Renal cortex interstitium (tissue), 11 donors: Measurements from ENCODE around the gene KCNRG. TPM values are rescaled to one million over a fixed set of nuclear protein-coding genes. Genes with fewer than 3 reads are reported as not detected.

ENCODE experiments used
- DNase-seq, 11 donors: peaks; one replicate each; pipeline ENCODE4 v3.0.0-alpha.2; 2013; ENCODE audit warnings: low read depth in 9 of 11, low spot score in 4 of 11; ENCODE audit errors: extremely low read depth in 1 of 11
- polyA plus RNA-seq, 3 donors: library from polyadenylated mRNA; unstranded; fragments of 120-200 nt; gene quantifications; one replicate each; pipeline ENCODE4 v1.2.1, GENCODE V29; 2013; ENCODE audit not compliant: insufficient read length in 3 of 3

The KCNRG gene
- polyA plus RNA-seq, 3 donors, result 1.1 to 2.3 (median 1.6) TPM

DNA sequence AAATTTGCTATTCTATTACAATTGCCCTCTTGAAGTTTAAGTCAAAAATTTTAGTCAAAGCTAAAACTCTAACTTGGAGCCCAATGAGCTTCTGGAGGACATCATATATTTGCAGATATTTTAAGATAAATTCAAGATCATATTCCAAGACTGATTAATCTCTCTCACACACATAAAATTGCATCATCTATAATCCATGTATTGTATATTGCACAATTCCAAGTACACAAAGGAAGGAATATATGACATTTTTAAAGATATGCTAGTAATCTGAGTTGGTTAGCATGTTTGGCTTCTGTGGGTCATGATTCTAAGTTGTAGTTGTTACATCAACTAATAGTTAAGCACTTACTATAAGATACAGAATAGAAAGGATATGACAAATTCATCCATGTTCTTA, 53.3 kb downstream of the KCNRG start:
- DNase-seq, result no peak

DNA sequence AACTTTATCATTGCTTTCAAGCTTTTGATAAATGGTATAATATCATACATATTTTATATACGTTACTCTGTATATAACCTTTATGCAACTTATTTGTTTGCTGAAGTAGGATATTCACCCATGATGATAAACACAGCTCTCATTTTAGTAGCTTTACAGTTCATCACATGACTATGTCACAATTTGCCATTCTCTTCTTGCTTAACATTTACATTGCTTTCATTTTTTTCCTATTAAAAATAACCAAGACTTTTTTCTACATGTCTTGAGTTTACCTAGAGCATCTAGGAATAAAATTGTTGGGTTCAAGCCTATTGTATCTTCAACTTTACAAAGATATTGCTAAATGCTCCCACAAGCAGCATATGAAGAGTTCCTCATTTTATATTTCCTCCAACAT, 54.0 kb downstream of the KCNRG start:
- no peak for DNase-seq

DNA sequence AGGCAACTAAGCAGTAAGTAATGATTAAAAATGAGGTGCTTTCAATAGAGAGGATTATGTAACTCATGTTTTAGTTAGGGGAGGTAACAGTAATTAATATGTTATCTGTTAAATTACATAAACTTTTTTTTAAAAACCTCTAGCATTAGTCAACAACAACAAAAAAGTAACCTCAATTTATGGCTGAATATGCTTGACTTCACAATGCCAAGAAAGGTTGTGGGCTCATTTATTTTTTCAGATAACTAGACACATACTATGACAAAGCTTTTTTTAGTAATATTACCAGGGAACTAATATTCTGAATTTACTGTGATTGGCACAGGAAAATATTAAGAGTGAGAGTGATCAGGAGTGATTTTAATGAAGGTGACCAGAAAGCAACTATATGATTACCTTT, 54.9 kb downstream of the KCNRG start:
- DNase-seq, result no peak

Other genes with a start within 250 kb of the KCNRG start
- 10 to 100 TPM; 29.3 to 42.2 (median 33.9) TPM for gene KPNA3, start 222.8 kb upstream of the KCNRG start, polyA plus RNA-seq
- 10 to 100 TPM; 11.6 to 14.5 (median 13.1) TPM for gene SPRYD7, start 79.1 kb upstream of the KCNRG start, polyA plus RNA-seq
- gene TRIM13, start 18.4 kb upstream of the KCNRG start, polyA plus RNA-seq, result 10 to 100 TPM; 41.7 to 53.1 (median 49.0) TPM